H1 (cell line): ENCODE measurements around the gene FOSL2. TPM values are rescaled to one million over a fixed set of nuclear protein-coding genes. Genes with fewer than 3 reads are reported as not detected.

Experiments used
- CTCF ChIA-PET: fragments of 300-600 bp; sonication (Branson Sonifier 250); formaldehyde crosslinking; loops from one replicate; lab custom pipeline; 2021; ENCODE audit not compliant: partially characterized antibody; lab: Charles Lee
- POLR2A ChIA-PET: fragments of 300-600 bp; sonication (Branson Sonifier 250); formaldehyde crosslinking; loops from one replicate; lab custom pipeline; 2021; ENCODE audit warnings: inconsistent platforms; ENCODE audit not compliant: partially characterized antibody; lab: Charles Lee
- DNase-seq, 2 experiments: peaks; one replicate each; pipeline versions ENCODE4 v3.0.0 to v3.0.0-alpha.2; 2010 to 2022; ENCODE audit warnings: low spot score in 2 of 2, low read depth in 1 of 2, mixed read lengths in 1 of 2
- FAIRE-seq: peaks from 2 replicates; lab custom pipeline; 2011; peaks lifted over from hg19 to GRCh38; lab: Jason Lieb, UNC
- H2AFZ ChIP-seq: 2 replicates; pipeline ENCODE4 v1.8.1; 2012; ENCODE audit warnings: low read length, inconsistent platforms
- H2AK5ac ChIP-seq: 2 replicates; pipeline ENCODE4 v1.6.1; 2013; ENCODE audit warnings: low read depth, low read length
- H2BK120ac ChIP-seq: replicated peaks from 2 replicates; pipeline ENCODE3; 2013; ENCODE audit warnings: low read depth, low read length, inconsistent platforms
- H2BK12ac ChIP-seq: 2 replicates; pipeline ENCODE4 v1.6.1; 2013; ENCODE audit warnings: low read depth, low read length
- H2BK15ac ChIP-seq: 2 replicates; pipeline ENCODE4 v1.6.1; 2013; ENCODE audit warnings: low read length
- H2BK20ac ChIP-seq: 2 replicates; pipeline ENCODE4 v1.6.1; 2013; ENCODE audit warnings: low read length
- H2BK5ac ChIP-seq: 2 replicates; pipeline ENCODE4 v1.6.1; 2013; ENCODE audit warnings: low read depth, low read length
- H3K14ac ChIP-seq: 2 replicates; pipeline ENCODE4 v1.6.1; 2013; ENCODE audit warnings: inconsistent platforms; ENCODE audit not compliant: insufficient read length
- H3K18ac ChIP-seq: 2 replicates; pipeline ENCODE4 v1.6.1; 2013; ENCODE audit warnings: low read length; ENCODE audit errors: extremely low read depth
- H3K23ac ChIP-seq: 2 replicates; pipeline ENCODE4 v1.6.1; 2013; ENCODE audit warnings: inconsistent platforms; ENCODE audit not compliant: insufficient read length
- H3K23me2 ChIP-seq: 2 replicates; pipeline ENCODE4 v1.6.1; 2013; ENCODE audit warnings: low read depth, low read length
- H3K27ac ChIP-seq: 2 replicates; pipeline ENCODE4 v1.6.1; 2011; ENCODE audit warnings: low read depth, low read length, inconsistent platforms
- H3K27me3 ChIP-seq, 4 experiments: replicated peaks in 1 of 4; 1 replicate in 1 of 4; 2 replicates in 3 of 4; pipeline versions ENCODE4 v1.6.1 to v1.8.1; 2011 to 2013; ENCODE audit warnings: low read length in 3 of 4, mild to moderate bottlenecking in 3 of 4, inconsistent platforms in 2 of 4, mixed read lengths in 2 of 4, moderate library complexity in 1 of 4; ENCODE audit not compliant: control insufficient read depth in 3 of 4, insufficient read depth in 3 of 4; ENCODE audit errors: extremely low read depth in 1 of 4
- H3K36me3 ChIP-seq, 4 experiments: 2 replicates each; pipeline versions ENCODE4 v1.6.1 to v1.8.1; 2011 to 2013; ENCODE audit warnings: mild to moderate bottlenecking in 4 of 4, low read length in 3 of 4, moderate library complexity in 2 of 4, control low read depth in 1 of 4, inconsistent platforms in 1 of 4; ENCODE audit not compliant: insufficient read depth in 4 of 4, control insufficient read depth in 2 of 4
- H3K4ac ChIP-seq: replicated peaks from 2 replicates; pipeline ENCODE3; 2013; ENCODE audit warnings: low read length, low read depth, mixed read lengths, inconsistent platforms; ENCODE audit not compliant: insufficient read length
- H3K4me1 ChIP-seq, 4 experiments: replicated peaks in 1 of 4; 1 replicate in 1 of 4; 2 replicates in 3 of 4; pipeline versions ENCODE4 v1.6.1 to v1.8.1; 2011 to 2013; ENCODE audit warnings: low read length in 3 of 4, inconsistent platforms in 2 of 4, mixed read lengths in 1 of 4; ENCODE audit not compliant: insufficient read depth in 4 of 4, control insufficient read depth in 3 of 4
- H3K4me2 ChIP-seq, 2 experiments: 2 replicates each; pipeline versions ENCODE4 v1.6.1 to v1.8.1; 2011 to 2013; ENCODE audit warnings: low read depth in 2 of 2, low read length in 2 of 2, control low read depth in 1 of 2, inconsistent platforms in 1 of 2, mild to moderate bottlenecking in 1 of 2; ENCODE audit not compliant: insufficient read depth in 1 of 2
- H3K4me3 ChIP-seq, 4 experiments: fragments of 200-600, 300-600 bp in 1 of 4; sonication (generic), shearing (Covaris generic), sonication (Bioruptor Twin) in 1 of 4; 2 replicates each; pipeline versions ENCODE4 v1.5.1 to v1.8.1; 2011 to 2016; ENCODE audit warnings: low read length in 4 of 4, low read depth in 3 of 4, control low read depth in 2 of 4, inconsistent platforms in 2 of 4, mild to moderate bottlenecking in 2 of 4, mixed read lengths in 1 of 4, moderate library complexity in 1 of 4; ENCODE audit not compliant: insufficient read depth in 2 of 4; ENCODE audit errors: extremely low read depth in 1 of 4
- H3K56ac ChIP-seq: replicated peaks from 2 replicates; pipeline ENCODE3; 2013; ENCODE audit warnings: low read depth, mild to moderate bottlenecking, mixed read lengths, low read length, inconsistent platforms; ENCODE audit not compliant: insufficient read length
- H3K79me1 ChIP-seq: 2 replicates; pipeline ENCODE4 v1.6.1; 2013; ENCODE audit warnings: low read depth, low read length, control low read depth
- H3K79me2 ChIP-seq, 2 experiments: 2 replicates each; pipeline versions ENCODE4 v1.6.1 to v1.8.1; 2012 to 2013; ENCODE audit warnings: low read length in 2 of 2, mild to moderate bottlenecking in 2 of 2, inconsistent platforms in 1 of 2; ENCODE audit not compliant: insufficient read depth in 2 of 2, control insufficient read depth in 1 of 2
- H3K9ac ChIP-seq, 4 experiments: replicated peaks in 1 of 4; 1 replicate in 1 of 4; 2 replicates in 3 of 4; pipeline versions ENCODE4 v1.6.1 to v1.8.1; 2011 to 2013; ENCODE audit warnings: low read depth in 3 of 4, low read length in 3 of 4, control low read depth in 2 of 4, mild to moderate bottlenecking in 2 of 4, moderate library complexity in 2 of 4, inconsistent platforms in 1 of 4; ENCODE audit errors: extremely low read depth in 1 of 4
- H3K9me3 ChIP-seq, 2 experiments: 2 replicates each; pipeline versions ENCODE4 v1.6.1 to v1.8.1; 2012 to 2013; ENCODE audit warnings: mild to moderate bottlenecking in 2 of 2, moderate library complexity in 2 of 2, control low read depth in 1 of 2, inconsistent platforms in 1 of 2, low read depth in 1 of 2, low read length in 1 of 2, mixed read lengths in 1 of 2; ENCODE audit not compliant: insufficient read depth in 2 of 2
- H4K20me1 ChIP-seq, 2 experiments: replicated peaks in 1 of 2; 2 replicates each; pipeline versions ENCODE3 to v1.8.1; 2011 to 2013; ENCODE audit warnings: inconsistent platforms in 2 of 2, low read length in 2 of 2, mild to moderate bottlenecking in 1 of 2; ENCODE audit not compliant: insufficient read depth in 2 of 2, control insufficient read depth in 1 of 2
- H4K5ac ChIP-seq: 2 replicates; pipeline ENCODE4 v1.6.1; 2013; ENCODE audit warnings: low read length, low read depth, mixed read lengths, inconsistent platforms; ENCODE audit not compliant: insufficient read length
- H4K8ac ChIP-seq: 2 replicates; pipeline ENCODE4 v1.8.0; 2013; ENCODE audit warnings: mild to moderate bottlenecking, moderate library complexity, low read length, inconsistent platforms; ENCODE audit not compliant: insufficient read depth; ENCODE audit errors: extremely low read depth
- H4K91ac ChIP-seq: replicated peaks from 2 replicates; pipeline ENCODE3; 2013; ENCODE audit warnings: low read length, mixed read lengths, inconsistent platforms; ENCODE audit not compliant: insufficient read length
- CBX8 ChIP-seq: fragments of 300-800, 300-1000 bp; sonication (generic); IDR thresholded peaks from 2 replicates; pipeline ENCODE4 v1.7.1; 2016; ENCODE audit warnings: low read depth, low read length, borderline replicate concordance
- NRF1 ChIP-seq: IDR thresholded peaks from 2 replicates; pipeline ENCODE4 v1.6.1; 2011; ENCODE audit warnings: mild to moderate bottlenecking, low read depth, low read length, improper control_type of control experiment
- RNF2 ChIP-seq: fragments of 200-900, 300-1000 bp; sonication (generic); IDR thresholded peaks from 2 replicates; pipeline ENCODE4 v1.7.1; 2016; ENCODE audit warnings: borderline replicate concordance, low read depth, mild to moderate bottlenecking, antibody characterized with exemption, low read length; ENCODE audit not compliant: poor library complexity, severe bottlenecking; ENCODE audit errors: missing control alignments
- SIRT6 ChIP-seq: IDR thresholded peaks from one replicate; pipeline ENCODE4 v1.7.1; 2012; ENCODE audit warnings: low read length, inconsistent platforms
- SIX5 ChIP-seq: IDR thresholded peaks from 2 replicates; pipeline ENCODE4 v1.6.1; 2011; ENCODE audit warnings: mild to moderate bottlenecking, low read depth, low read length
- SP1 ChIP-seq: IDR thresholded peaks from 2 replicates; pipeline ENCODE4 v1.6.1; 2011; ENCODE audit warnings: low read depth, low read length
- SRF ChIP-seq: IDR thresholded peaks from 2 replicates; pipeline ENCODE4 v1.6.1; 2011; ENCODE audit warnings: mild to moderate bottlenecking, low read depth, low read length, moderate library complexity
- TEAD4 ChIP-seq: IDR thresholded peaks from 2 replicates; pipeline ENCODE4 v1.6.1; 2012; ENCODE audit warnings: low read depth, low read length, inconsistent platforms, mixed read lengths
- whole genome bisulfite sequencing, 2 experiments: shearing (Covaris generic) in 1 of 2; methylation state at CpG; one replicate each; pipeline versions ENCODE4 v1.1.6 to v1.1.7; 2013 to 2015; ENCODE audit warnings: low lambda C conversion rate in 2 of 2, mixed read lengths in 2 of 2, inconsistent platforms in 1 of 2, low coverage in 1 of 2, missing lambda C conversion rate in 1 of 2; ENCODE audit not compliant: insufficient replicate concordance in 2 of 2, insufficient coverage in 1 of 2, insufficient read length in 1 of 2; ENCODE audit errors: extremely low coverage in 1 of 2, missing lambda C conversion rate in 1 of 2; 5-methylcytosine and 5-hydroxymethylcytosine counted together
- polyA plus RNA-seq, 7 experiments: library from polyadenylated mRNA; depleted of rRNA in 3 of 7; stranded (reverse) in 5 of 7; unstranded in 2 of 7; fragments of >200 nt in 5 of 7; fragments of 200-250 nt in 2 of 7; gene quantifications; 1 replicate in 5 of 7; 2 replicates in 1 of 7; 4 replicates in 1 of 7; pipeline versions ENCODE4 v1.2.1 to v1.2.3, GENCODE V29; 2011 to 2013; ENCODE audit warnings: missing spikeins in 2 of 7, mixed read lengths in 2 of 7
- total RNA-seq: library from RNA; stranded (reverse); fragmentation: NEBNext Ultra II Directional; extraction: Animal tissue kit (Norgen Biotek cat#: 25700); gene quantifications from 2 replicates; pipeline ENCODE4 v1.2.1, GENCODE V29; 2021
- TF ChIP-seq, protein P1 (sequence below): IDR thresholded peaks from 2 replicates; pipeline ENCODE4 v1.6.1; 2012; ENCODE audit warnings: inconsistent platforms
- TF ChIP-seq, protein P2 (sequence below), 3 experiments: IDR thresholded peaks; 1 replicate in 2 of 3; 2 replicates in 1 of 3; pipeline versions ENCODE4 v1.5.1 to v1.6.1; 2011; ENCODE audit warnings: low read length in 3 of 3, mild to moderate bottlenecking in 3 of 3, inconsistent platforms in 2 of 3, low read depth in 1 of 3, moderate library complexity in 1 of 3; ENCODE audit not compliant: insufficient read depth in 1 of 3; ENCODE audit errors: control extremely low read depth in 1 of 3
- TF ChIP-seq, protein P3 (sequence below): IDR thresholded peaks from 2 replicates; pipeline ENCODE4 v1.6.1; 2012; ENCODE audit warnings: inconsistent platforms

FOSL2 gene
- total and polyA plus RNA-seq, 2 of the 8 experiments (the other 6 are each of a cell fraction or from before 2014, with no cell fraction given) = 1.5 to 4.5 TPM

DNA sequence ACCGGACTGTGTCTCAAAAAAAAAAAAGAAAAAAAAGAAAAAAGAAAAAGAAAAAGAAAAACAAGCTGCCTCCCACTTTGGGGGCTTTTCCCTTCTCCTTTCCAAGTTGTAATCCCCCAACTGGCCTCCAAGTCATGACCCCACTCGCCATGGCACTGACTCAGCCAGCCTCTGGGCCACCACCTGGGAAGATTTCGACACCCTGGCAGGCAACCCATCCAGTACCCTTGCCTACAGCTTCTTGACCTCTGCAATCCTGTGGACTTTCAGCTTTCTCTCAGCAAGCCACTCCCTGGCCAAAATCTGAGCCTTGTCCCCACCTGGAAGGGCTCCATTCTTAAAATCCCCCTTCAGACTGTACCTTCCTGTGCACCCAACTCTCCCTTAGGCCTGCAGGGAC lies 22.3 kb upstream of the FOSL2 start:
- no peak overlapping the region for H3K4me2 ChIP-seq
- H2BK120ac ChIP-seq = no peak overlapping the region
- H2BK5ac ChIP-seq = no peak overlapping the region
- H2BK12ac ChIP-seq = no peak overlapping the region
- no peak overlapping the region for H4K5ac ChIP-seq
- H3K4me3 ChIP-seq = no peak overlapping the region
- H3K27ac ChIP-seq = no peak overlapping the region
- no peak overlapping the region for H2BK20ac ChIP-seq
- no peak overlapping the region for H3K9ac ChIP-seq
- H3K56ac ChIP-seq = no peak overlapping the region
- CTCF ChIA-PET = interaction anchor here (0.6 to 1.7 kb wide), 2 partner anchors 13 to 616 kb away, joined by 4 to 6 read pairs; no protein-coding TSS in a partner anchor
- H3K4me1 ChIP-seq = no peaks in the 10 kb centered on the region
- H3K27me3 ChIP-seq = peaks cover 0 to 2% (median 0%) of the 10 kb centered on the region in 4 experiments; a peak in 1 of 7 replicates
- no peaks in the 10 kb centered on the region for H4K20me1 ChIP-seq
- no peaks in the 10 kb centered on the region for H3K23me2 ChIP-seq
- FAIRE-seq (no peak), DNase-seq (no peak)
- H3K23ac ChIP-seq = no peak overlapping the region
- H3K4ac ChIP-seq = no peak overlapping the region
- WGBS, 2 experiments = 100% methylated on average over 3 of the region's 3 CpGs; no CpG with 5 or more reads in 1 of the 2 experiments
- H2AFZ ChIP-seq = no peak overlapping the region
- H2AK5ac ChIP-seq = no peak overlapping the region
- H3K36me3 ChIP-seq = no peaks in the 10 kb centered on the region
- no peak overlapping the region for H4K91ac ChIP-seq
- H2BK15ac ChIP-seq = no peak overlapping the region
- H3K79me1 ChIP-seq = no peaks in the 10 kb centered on the region
- H3K18ac ChIP-seq = no peak overlapping the region
- no peaks in the 10 kb centered on the region for H3K79me2 ChIP-seq
- POLR2A ChIA-PET = no interaction called here
- H3K9me3 ChIP-seq = no peaks in the 10 kb centered on the region
- no peak overlapping the region for H3K14ac ChIP-seq
- H4K8ac ChIP-seq = no peak overlapping the region
- no peak for TF ChIP-seq SRF
- TF ChIP-seq SP1 = no peak
- no peak for TF ChIP-seq SIX5
- TF ChIP-seq, protein P1, sequence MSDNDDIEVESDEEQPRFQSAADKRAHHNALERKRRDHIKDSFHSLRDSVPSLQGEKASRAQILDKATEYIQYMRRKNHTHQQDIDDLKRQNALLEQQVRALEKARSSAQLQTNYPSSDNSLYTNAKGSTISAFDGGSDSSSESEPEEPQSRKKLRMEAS = no peak
- TF ChIP-seq, protein P2, sequence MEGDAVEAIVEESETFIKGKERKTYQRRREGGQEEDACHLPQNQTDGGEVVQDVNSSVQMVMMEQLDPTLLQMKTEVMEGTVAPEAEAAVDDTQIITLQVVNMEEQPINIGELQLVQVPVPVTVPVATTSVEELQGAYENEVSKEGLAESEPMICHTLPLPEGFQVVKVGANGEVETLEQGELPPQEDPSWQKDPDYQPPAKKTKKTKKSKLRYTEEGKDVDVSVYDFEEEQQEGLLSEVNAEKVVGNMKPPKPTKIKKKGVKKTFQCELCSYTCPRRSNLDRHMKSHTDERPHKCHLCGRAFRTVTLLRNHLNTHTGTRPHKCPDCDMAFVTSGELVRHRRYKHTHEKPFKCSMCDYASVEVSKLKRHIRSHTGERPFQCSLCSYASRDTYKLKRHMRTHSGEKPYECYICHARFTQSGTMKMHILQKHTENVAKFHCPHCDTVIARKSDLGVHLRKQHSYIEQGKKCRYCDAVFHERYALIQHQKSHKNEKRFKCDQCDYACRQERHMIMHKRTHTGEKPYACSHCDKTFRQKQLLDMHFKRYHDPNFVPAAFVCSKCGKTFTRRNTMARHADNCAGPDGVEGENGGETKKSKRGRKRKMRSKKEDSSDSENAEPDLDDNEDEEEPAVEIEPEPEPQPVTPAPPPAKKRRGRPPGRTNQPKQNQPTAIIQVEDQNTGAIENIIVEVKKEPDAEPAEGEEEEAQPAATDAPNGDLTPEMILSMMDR (IDR thresholded peaks at IDR 0.05; ENCODE audit: control extremely low read depth in 1 of 3, insufficient read depth in 1 of 3, low read depth in 1 of 3, low read length in 3 of 3) = no peak
- no peak for TF ChIP-seq NRF1
- TF ChIP-seq CBX8 = no peak
- TF ChIP-seq SIRT6 = no peak
- TF ChIP-seq TEAD4 = no peak
- no peak for TF ChIP-seq RNF2
- TF ChIP-seq, protein P3, sequence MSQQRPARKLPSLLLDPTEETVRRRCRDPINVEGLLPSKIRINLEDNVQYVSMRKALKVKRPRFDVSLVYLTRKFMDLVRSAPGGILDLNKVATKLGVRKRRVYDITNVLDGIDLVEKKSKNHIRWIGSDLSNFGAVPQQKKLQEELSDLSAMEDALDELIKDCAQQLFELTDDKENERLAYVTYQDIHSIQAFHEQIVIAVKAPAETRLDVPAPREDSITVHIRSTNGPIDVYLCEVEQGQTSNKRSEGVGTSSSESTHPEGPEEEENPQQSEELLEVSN = no peak
